Stomach (tissue), 9 donors: ENCODE data around the gene GJB4. TPM values are rescaled to one million over a fixed set of nuclear protein-coding genes. Genes with fewer than 3 reads are reported as not detected.

Experiments used
- DNase-seq, 2 donors: peaks; one replicate each; pipeline versions ENCODE4 v3.0.0 to v3.0.0-alpha.2; 2013 to 2019
- H3K27ac ChIP-seq, 5 donors: fragments of 200-600 bp in 4 of 5; sonication (generic) in 4 of 5; one replicate each; pipeline ENCODE4 v1.5.1; 2013 to 2019; ENCODE audit warnings: mild to moderate bottlenecking in 1 of 5, moderate library complexity in 1 of 5
- H3K27me3 ChIP-seq, 3 donors: fragments of 200-600 bp; sonication (generic); one replicate each; pipeline ENCODE4 v1.5.1; 2017 to 2019; ENCODE audit warnings: mixed run types in 1 of 3
- H3K36me3 ChIP-seq, 4 donors: fragments of 200-600 bp; sonication (generic); 1 replicate in 3 of 4; 2 replicates in 1 of 4; pipeline ENCODE4 v1.5.1; 2016 to 2019
- H3K4me1 ChIP-seq, 4 donors: fragments of 200-600 bp; sonication (generic); one replicate each; pipeline ENCODE4 v1.5.1; 2016 to 2019
- H3K4me3 ChIP-seq, 4 donors: fragments of 200-600 bp; sonication (generic) in 3 of 4; one replicate each; pipeline ENCODE4 v1.5.1; 2016 to 2019; ENCODE audit warnings: mild to moderate bottlenecking in 1 of 4
- H3K9me3 ChIP-seq, 4 donors: fragments of 200-600 bp; sonication (generic); one replicate each; pipeline ENCODE4 v1.5.1; 2016 to 2019
- EP300 ChIP-seq: sonication (generic); formaldehyde crosslinking; IDR thresholded peaks from one replicate; pipeline ENCODE4 v1.6.1; 2017; ENCODE audit warnings: antibody characterized with exemption
- POLR2A ChIP-seq, 4 donors: fragments of 450-650 bp; IDR thresholded peaks; one replicate each; pipeline ENCODE4 v1.6.1; 2016; ENCODE audit warnings: antibody characterized with exemption in 4 of 4, control low read depth in 2 of 4, mild to moderate bottlenecking in 1 of 4, moderate library complexity in 1 of 4
- POLR2AphosphoS5 ChIP-seq, 3 donors: sonication (generic); formaldehyde crosslinking; IDR thresholded peaks; one replicate each; pipeline ENCODE4 v1.6.1; 2016; ENCODE audit warnings: antibody characterized with exemption in 3 of 3
- WGBS, 5 donors: extraction: QIAGEN DNeasy Blood & Tissue Kit in 3 of 5; methylation state at CpG; one replicate each; pipeline versions ENCODE4 v1.1.5 to v1.1.7; 2013 to 2018; 5-methylcytosine and 5-hydroxymethylcytosine counted together
- intact Hi-C: fragments of 100-400 bp; cut with DNase I; formaldehyde crosslinking; loops from one replicate; pipeline ENCODE4 v1.15.1; 2023; ENCODE audit warnings: low total_unique reads
- polyA plus RNA-seq, 3 donors: library from polyadenylated mRNA; stranded (reverse); fragments of 200-250 nt; gene quantifications; one replicate each; pipeline ENCODE4 v1.2.3, GENCODE V29; 2013
- total RNA-seq, 5 donors: library from RNA; depleted of rRNA; stranded (reverse); fragments of >200 nt; gene quantifications; one replicate each; pipeline versions ENCODE4 v1.1.0 to v1.2.3, GENCODE V29; 2014 to 2016
- TF ChIP-seq, protein P1 (sequence below), 7 experiments: fragments of 450-650 bp in 4 of 7; fragments of 200-600 bp in 3 of 7; sonication (generic) in 3 of 7; IDR thresholded peaks; one replicate each; pipeline ENCODE4 v1.5.1; 2016 to 2019; ENCODE audit warnings: antibody characterized with exemption in 7 of 7, control low read depth in 2 of 7, mild to moderate bottlenecking in 1 of 7
- donor health status: healthy with polysubstance abuse.
- donor health status: Bipolar disorder and iron deficiency.
- donor health status: healthy.

The GJB4 gene
- total and polyA plus RNA-seq, 8 donors = 0.06 to 1.2 (median 0.18) TPM; not detected in 5

- Histone ChIP-seq H3K4me3 (no peak overlapping the region), H3K27me3 (peaks cover 6 to 53% (median 23%) of the 10 kb centered on the region in 3 donors), H3K36me3 (peaks cover 0 to 7% (median 0%) of the 10 kb centered on the region in 4 donors), H3K27ac (no peak overlapping the region), H3K4me1 (peaks cover 14 to 43% (median 33%) of the 10 kb centered on the region in 4 donors), H3K9me3 (no peaks in the 10 kb centered on the region)
- no peak for TF ChIP-seq POLR2A (IDR thresholded peaks at IDR 0.05)
- no peak for TF ChIP-seq POLR2AphosphoS5 (IDR thresholded peaks at IDR 0.05)
- no peak for TF ChIP-seq EP300
- TF ChIP-seq, protein P1, sequence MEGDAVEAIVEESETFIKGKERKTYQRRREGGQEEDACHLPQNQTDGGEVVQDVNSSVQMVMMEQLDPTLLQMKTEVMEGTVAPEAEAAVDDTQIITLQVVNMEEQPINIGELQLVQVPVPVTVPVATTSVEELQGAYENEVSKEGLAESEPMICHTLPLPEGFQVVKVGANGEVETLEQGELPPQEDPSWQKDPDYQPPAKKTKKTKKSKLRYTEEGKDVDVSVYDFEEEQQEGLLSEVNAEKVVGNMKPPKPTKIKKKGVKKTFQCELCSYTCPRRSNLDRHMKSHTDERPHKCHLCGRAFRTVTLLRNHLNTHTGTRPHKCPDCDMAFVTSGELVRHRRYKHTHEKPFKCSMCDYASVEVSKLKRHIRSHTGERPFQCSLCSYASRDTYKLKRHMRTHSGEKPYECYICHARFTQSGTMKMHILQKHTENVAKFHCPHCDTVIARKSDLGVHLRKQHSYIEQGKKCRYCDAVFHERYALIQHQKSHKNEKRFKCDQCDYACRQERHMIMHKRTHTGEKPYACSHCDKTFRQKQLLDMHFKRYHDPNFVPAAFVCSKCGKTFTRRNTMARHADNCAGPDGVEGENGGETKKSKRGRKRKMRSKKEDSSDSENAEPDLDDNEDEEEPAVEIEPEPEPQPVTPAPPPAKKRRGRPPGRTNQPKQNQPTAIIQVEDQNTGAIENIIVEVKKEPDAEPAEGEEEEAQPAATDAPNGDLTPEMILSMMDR (IDR thresholded peaks at IDR 0.05) = no peak
- intact Hi-C loops = no loop called here
- no peak for DNase-seq
- WGBS, 5 donors = 87 to 94% (median 91%) methylated on average over 28 of the region's 28 CpGs
Observed at GRCh38 chr1:34784751-34785221, 25.2 kb downstream of the GJB4 start.

GRCh38 chr1:34785231-34785874 is 25.8 kb downstream of the GJB4 start:
- no peak for TF ChIP-seq POLR2AphosphoS5 (IDR thresholded peaks at IDR 0.05)
- TF ChIP-seq, protein P1 (IDR thresholded peaks at IDR 0.05) = no peak
- TF ChIP-seq POLR2A (IDR thresholded peaks at IDR 0.05) = no peak
- no peak for TF ChIP-seq EP300
- 82 to 87% (median 86%) methylated on average over 20 to 22 of the region's 22 CpGs for WGBS, 5 donors
- Histone ChIP-seq H3K27me3 (peaks cover 6 to 47% (median 19%) of the 10 kb centered on the region in 3 donors), H3K4me3 (no peak overlapping the region), H3K9me3 (no peaks in the 10 kb centered on the region), H3K27ac (no peak overlapping the region), H3K4me1 (peaks cover 14 to 43% (median 33%) of the 10 kb centered on the region in 4 donors), H3K36me3 (peaks cover 0 to 7% (median 0%) of the 10 kb centered on the region in 4 donors)
- intact Hi-C loops = no loop called here
- DNase-seq = no peak

- no peak overlapping the region for H3K27ac ChIP-seq
- H3K27me3 ChIP-seq = peaks cover 6 to 47% (median 17%) of the 10 kb centered on the region in 3 donors
- no peaks in the 10 kb centered on the region for H3K9me3 ChIP-seq
- intact Hi-C loops = no loop called here
- TF ChIP-seq POLR2AphosphoS5 (IDR thresholded peaks at IDR 0.05) (no peak), POLR2A (IDR thresholded peaks at IDR 0.05) (no peak), EP300 (no peak)
- TF ChIP-seq, protein P1 (IDR thresholded peaks at IDR 0.05) = no peak
- peaks cover 0 to 7% (median 0%) of the 10 kb centered on the region in 4 donors for H3K36me3 ChIP-seq
- WGBS, 5 donors = 65 to 75% (median 69%) methylated on average over 4 of the region's 4 CpGs
- peaks cover 11 to 38% (median 30%) of the 10 kb centered on the region in 4 donors for H3K4me1 ChIP-seq
- no peak for DNase-seq
- H3K4me3 ChIP-seq = no peak overlapping the region
Observed at GRCh38 chr1:34785875-34786470, 26.4 kb downstream of the GJB4 start.

DNA sequence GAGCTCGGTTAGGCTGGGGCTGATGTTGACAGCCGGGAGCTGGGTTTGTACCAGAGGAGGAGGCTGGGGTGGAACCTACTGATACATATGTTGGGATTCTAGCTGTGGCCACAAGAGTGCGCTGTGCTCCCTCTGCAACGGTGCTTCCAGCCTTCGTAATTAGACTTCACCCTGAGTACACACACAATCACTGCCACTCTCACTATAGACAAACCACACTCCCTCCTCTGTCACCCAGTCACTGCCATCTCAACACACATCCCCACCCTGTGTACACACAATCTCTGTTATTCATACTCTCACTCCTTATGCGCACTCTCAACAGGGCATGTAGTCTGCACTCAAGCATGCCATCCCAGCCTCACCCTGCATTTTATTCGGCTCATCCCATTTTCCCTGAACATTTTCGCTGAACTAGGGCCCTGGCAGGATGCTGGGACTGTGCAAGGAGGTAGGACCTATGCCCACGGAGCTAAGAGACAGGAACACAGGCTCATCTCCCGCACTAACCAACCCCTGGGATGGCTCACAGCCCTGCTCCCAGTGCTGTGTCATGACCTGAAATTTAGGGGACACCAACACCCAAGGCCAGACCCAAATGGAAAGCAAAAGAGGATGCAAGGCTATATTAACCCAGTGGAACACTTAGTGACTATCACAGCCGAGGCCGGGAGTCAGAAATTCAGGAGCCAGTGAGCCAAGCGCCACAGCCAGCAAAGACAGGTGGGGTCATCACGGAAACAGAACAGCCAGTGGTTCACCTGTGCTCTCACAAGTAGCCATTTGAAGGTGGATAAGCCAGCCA is 27.2 kb downstream of the GJB4 start:
- 46 to 51% (median 49%) methylated on average over 14 of the region's 14 CpGs for WGBS, 5 donors
- H3K36me3 ChIP-seq = peaks cover 0 to 7% (median 0%) of the 10 kb centered on the region in 4 donors
- no peaks in the 10 kb centered on the region for H3K9me3 ChIP-seq
- peak; percentile 84 to 92 for DNase-seq
- TF ChIP-seq POLR2A (IDR thresholded peaks at IDR 0.05) (no peak), POLR2AphosphoS5 (IDR thresholded peaks at IDR 0.05) (peak in 1 of 3 donors; percentile 74)
- TF ChIP-seq, protein P1 (IDR thresholded peaks at IDR 0.05) = peak in 5 of 7 experiments; percentile 65 to 75 (median 67)
- H3K4me3 ChIP-seq = no peak overlapping the region
- H3K27me3 ChIP-seq = peaks cover under 1 to 46% (median 10%) of the 10 kb centered on the region in 3 donors
- intact Hi-C loops = no loop called here
- H3K4me1 ChIP-seq = peaks cover 4 to 30% (median 22%) of the 10 kb centered on the region in 4 donors
- H3K27ac ChIP-seq = no peak overlapping the region
